GM10248 (cell line): Measurements from ENCODE around the gene SDHAF1.

Source experiments
- CTCF ChIA-PET: fragments of 300-600 bp; sonication (Branson Sonifier 250); formaldehyde crosslinking; extraction: SDS; loops from one replicate; lab custom pipeline; 2021; ENCODE audit warnings: antibody characterized with exemption; lab: Yijun Ruan, JAX
- POLR2A ChIA-PET: fragments of 350-650 bp; sonication (Branson Sonifier 250); formaldehyde crosslinking; extraction: SDS; loops from one replicate; lab custom pipeline; 2020; ENCODE audit warnings: antibody characterized with exemption; lab: Yijun Ruan, JAX
- DNase-seq: peaks from one replicate; pipeline ENCODE4 v3.0.0; 2012; ENCODE audit errors: extremely low spot score
- CTCF ChIP-seq: IDR thresholded peaks from 2 replicates; pipeline ENCODE4 v1.5.1; 2012; ENCODE audit warnings: mild to moderate bottlenecking, low read depth; ENCODE audit errors: extremely low read depth, missing control alignments, control extremely low read depth

SDHAF1 gene

GRCh38 chr19:35959040-35959967 lies 35.7 kb upstream of the SDHAF1 start:
- CTCF ChIA-PET = interaction anchor here (1.0 to 1.6 kb wide), 4 partner anchors 10 to 79 kb away, joined by 3 to 8 read pairs (median 3); no protein-coding TSS in a partner anchor
- DNase-seq = peak; percentile 72
- POLR2A ChIA-PET = interaction anchor here (0.6 kb wide), 1 partner anchor 82 kb away, joined by 6 read pairs; no protein-coding TSS in a partner anchor
- peak; percentile 62 for TF ChIP-seq CTCF

GRCh38 chr19:35959968-35960320 lies 35.0 kb upstream of the SDHAF1 start:
- DNase-seq = no peak
- TF ChIP-seq CTCF = no peak
- CTCF ChIA-PET = interaction anchor here (1.2 kb wide), 1 partner anchor 13 kb away, joined by 3 read pairs; no protein-coding TSS in a partner anchor
- POLR2A ChIA-PET = interaction anchor here (0.6 kb wide), 1 partner anchor 82 kb away, joined by 6 read pairs; no protein-coding TSS in a partner anchor

- ChIA-PET POLR2A (no interaction called here), CTCF (no interaction called here)
- TF ChIP-seq CTCF = no peak
- no peak for DNase-seq
Measured at GRCh38 chr19:35960432-35960972, 34.5 kb upstream of the SDHAF1 start.

GRCh38 chr19:35963514-35963913 lies 31.5 kb upstream of the SDHAF1 start:
- ChIA-PET CTCF (interaction anchor here (2.2 kb wide), 1 partner anchor 14 kb away, joined by 5 read pairs; no protein-coding TSS in a partner anchor), POLR2A (no interaction called here)

GRCh38 chr19:35966771-35967170 lies 28.2 kb upstream of the SDHAF1 start:
- POLR2A ChIA-PET = no interaction called here
- TF ChIP-seq CTCF = no peak
- no peak for DNase-seq
- CTCF ChIA-PET = interaction anchor here (0.9 kb wide), 1 partner anchor 112 kb away, joined by 3 read pairs; no protein-coding TSS in a partner anchor

More at GRCh38 chr19:35963514-35963913, 31.5 kb upstream of the SDHAF1 start:
- no peak for TF ChIP-seq CTCF
- no peak for DNase-seq

GRCh38 chr19:35973487-35973886 lies 21.5 kb upstream of the SDHAF1 start:
- no peak for DNase-seq
- no peak for TF ChIP-seq CTCF
- ChIA-PET POLR2A (no interaction called here), CTCF (no interaction called here)
